ENCODE data around the gene PPP1R14B.
A peak's percentile ranks its signal among the peaks of the same experiment; 100 is the strongest.

PPP1R14B gene

DNA sequence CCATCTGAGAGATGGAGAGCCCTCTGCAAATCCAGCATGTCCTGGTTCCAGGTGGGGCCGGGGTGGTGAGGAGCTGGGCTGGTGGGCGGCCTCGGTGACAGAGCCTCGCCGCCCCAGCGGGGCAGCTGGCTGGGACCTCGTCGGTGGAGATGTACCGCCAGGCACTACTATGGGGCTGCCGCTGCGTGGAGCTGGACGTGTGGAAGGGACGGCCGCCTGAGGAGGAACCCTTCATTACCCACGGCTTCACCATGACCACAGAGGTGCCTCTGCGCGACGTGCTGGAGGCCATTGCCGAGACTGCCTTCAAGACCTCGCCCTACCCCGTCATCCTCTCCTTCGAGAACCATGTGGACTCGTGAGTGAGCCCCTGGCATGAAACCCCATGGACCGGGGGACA, 11.6 kb upstream of the PPP1R14B start:
- Mint-ChIP-seq H3K4me1 (ENCODE audit: low read depth) (peaks cover 7% of the 10 kb centered on the region), H3K9me3 (ENCODE audit: low read depth) (no peaks in the 10 kb centered on the region), H3K36me3 (peaks cover 5% of the 10 kb centered on the region), H3K27me3 (no peaks in the 10 kb centered on the region), H3K4me3 (no peak overlapping the region), H3K27ac (no peak overlapping the region)

DNA sequence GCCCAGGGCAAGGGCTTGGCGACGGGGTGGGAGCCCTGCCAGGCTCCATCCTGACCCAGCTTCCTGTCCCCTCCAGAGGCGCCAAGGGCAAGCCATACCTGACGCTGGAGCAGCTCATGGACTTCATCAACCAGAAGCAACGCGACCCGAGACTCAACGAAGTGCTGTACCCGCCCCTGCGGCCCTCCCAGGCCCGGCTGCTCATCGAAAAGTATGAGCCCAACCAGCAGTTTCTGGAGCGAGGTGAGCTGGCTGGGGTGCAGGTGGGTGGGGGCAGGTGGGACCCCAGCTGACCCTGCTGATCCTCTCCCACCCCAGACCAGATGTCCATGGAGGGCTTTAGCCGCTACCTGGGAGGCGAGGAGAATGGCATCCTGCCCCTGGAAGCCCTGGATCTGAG, 9.6 kb upstream of the PPP1R14B start:
- Mint-ChIP-seq H3K4me3 (no peak overlapping the region), H3K36me3 (peaks cover 5% of the 10 kb centered on the region), H3K27ac (no peak overlapping the region), H3K9me3 (ENCODE audit: low read depth) (no peaks in the 10 kb centered on the region), H3K27me3 (no peaks in the 10 kb centered on the region), H3K4me1 (ENCODE audit: low read depth) (peaks cover 14% of the 10 kb centered on the region)

DNA sequence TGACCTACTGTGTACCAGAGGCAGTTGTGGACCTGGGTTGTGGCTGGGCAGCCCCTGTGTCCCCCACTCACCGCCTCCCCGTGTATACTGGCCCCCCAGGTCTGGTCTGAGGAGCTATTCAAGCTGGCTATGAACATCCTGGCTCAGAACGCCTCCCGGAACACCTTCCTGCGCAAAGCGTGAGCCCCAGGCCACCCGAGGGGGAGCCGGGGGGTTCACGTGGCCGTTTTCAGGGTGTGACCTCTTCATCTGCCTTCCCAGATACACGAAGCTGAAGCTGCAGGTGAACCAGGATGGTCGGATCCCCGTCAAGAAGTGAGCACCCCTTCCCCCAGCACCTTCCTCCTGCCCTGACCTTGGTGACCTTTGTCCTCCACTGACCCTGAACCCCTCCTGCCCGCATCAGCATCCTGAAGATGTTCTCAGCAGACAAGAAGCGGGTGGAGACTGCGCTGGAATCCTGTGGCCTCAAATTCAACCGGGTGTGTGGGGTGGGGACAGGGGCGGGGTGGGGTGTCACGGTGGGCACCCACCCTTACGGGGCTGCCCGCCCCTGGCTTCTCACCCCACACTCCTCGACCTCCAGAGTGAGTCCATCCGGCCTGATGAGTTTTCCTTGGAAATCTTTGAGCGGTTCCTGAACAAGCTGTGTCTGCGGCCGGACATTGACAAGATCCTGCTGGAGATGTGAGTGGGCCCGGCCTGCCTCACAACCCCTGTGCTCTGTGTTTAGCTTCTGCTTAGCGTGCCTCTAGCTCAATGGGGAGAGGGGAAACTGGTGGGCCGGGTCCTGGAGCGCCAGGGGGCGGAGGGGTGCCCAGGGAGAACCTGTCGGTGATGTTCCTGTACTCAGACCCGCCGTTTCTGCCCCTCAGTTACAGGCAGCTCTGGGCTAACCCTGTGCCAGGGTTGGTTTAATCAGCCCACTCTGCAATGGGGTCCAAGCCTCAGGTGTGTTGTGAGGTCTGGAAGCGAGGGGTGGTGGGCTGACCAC, 8.7 kb upstream of the PPP1R14B start:
- Mint-ChIP-seq H3K27ac (no peak overlapping the region), H3K27me3 (no peaks in the 10 kb centered on the region), H3K9me3 (ENCODE audit: low read depth) (no peaks in the 10 kb centered on the region), H3K36me3 (peaks cover 5% of the 10 kb centered on the region), H3K4me1 (ENCODE audit: low read depth) (peaks cover 16% of the 10 kb centered on the region), H3K4me3 (no peak overlapping the region)

DNA sequence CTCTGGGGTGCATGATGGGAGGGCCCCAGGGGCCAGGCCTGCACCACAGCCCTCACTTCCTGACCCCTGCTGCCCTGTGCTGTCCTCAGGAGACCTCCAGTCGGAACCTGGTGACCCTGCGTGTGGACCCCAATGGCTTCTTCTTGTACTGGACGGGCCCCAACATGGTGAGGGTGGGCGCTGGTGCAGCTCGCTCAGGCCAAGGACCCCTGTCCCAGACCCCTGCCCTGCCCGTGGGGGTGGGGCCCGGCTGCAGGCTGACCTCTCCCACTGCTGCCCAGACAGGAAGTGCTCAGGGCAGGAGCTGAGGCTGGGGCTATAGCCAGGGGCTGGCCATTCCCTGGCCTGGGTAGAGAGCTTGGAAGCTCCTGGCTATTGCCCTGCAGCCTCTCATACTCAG, 7.6 kb upstream of the PPP1R14B start:
- H3K27ac Mint-ChIP-seq, result no peak overlapping the region
- no peaks in the 10 kb centered on the region for H3K27me3 Mint-ChIP-seq
- peaks cover 12% of the 10 kb centered on the region for H3K4me1 Mint-ChIP-seq (ENCODE audit: low read depth)
- H3K4me3 Mint-ChIP-seq, result no peak overlapping the region
- H3K9me3 Mint-ChIP-seq (ENCODE audit: low read depth), result no peaks in the 10 kb centered on the region
- H3K36me3 Mint-ChIP-seq, result peaks cover 1% of the 10 kb centered on the region

DNA sequence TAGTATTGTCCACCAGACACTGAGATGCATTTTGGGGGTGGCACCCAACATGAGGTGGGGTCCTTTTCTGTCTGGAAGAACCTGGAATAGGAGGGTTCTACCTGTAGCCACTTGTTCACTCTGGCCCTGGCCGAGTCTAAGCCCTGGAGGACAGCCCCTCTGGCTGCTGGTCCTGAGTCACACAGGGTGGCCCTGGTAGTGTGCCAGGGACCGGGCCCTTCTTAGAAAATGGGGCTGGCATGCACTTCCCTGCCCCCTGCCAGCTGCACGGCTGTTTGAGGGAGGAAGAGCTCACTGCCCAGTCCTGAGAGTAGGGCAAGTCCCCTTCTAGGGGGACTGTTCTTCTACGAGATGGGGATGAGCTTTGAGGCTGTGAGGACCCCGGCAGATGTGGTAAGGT, 6.7 kb upstream of the PPP1R14B start:
- Mint-ChIP-seq H3K27me3 (no peaks in the 10 kb centered on the region), H3K27ac (no peak overlapping the region), H3K4me1 (ENCODE audit: low read depth) (peaks cover 12% of the 10 kb centered on the region), H3K36me3 (no peaks in the 10 kb centered on the region), H3K4me3 (peak overlapping the region; percentile 32), H3K9me3 (ENCODE audit: low read depth) (no peaks in the 10 kb centered on the region)

DNA sequence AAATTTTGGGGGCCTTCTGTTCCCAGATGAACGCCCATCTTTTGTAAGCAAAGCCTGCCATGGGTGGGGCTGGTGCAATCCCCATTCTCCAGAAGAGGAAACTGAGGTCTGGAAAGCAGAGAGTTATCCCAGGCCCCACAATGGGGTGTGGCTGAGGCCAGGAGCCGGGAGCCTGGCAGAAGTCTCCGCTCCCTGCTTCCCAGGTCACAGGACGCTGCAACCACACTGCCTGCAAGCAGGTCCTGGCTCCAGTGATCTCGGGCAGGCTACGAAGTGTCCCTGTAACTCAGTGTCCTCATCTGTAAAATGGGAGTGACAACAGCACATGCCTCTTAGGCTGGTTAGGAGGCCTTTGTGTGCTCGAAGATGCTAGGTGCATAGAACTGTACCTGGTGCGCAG, 6.3 kb upstream of the PPP1R14B start:
- H3K27ac Mint-ChIP-seq, result no peak overlapping the region
- H3K4me3 Mint-ChIP-seq, result peak overlapping the region; percentile 32
- peaks cover 12% of the 10 kb centered on the region for H3K4me1 Mint-ChIP-seq (ENCODE audit: low read depth)
- H3K9me3 Mint-ChIP-seq (ENCODE audit: low read depth), result no peaks in the 10 kb centered on the region
- H3K36me3 Mint-ChIP-seq, result no peaks in the 10 kb centered on the region
- no peaks in the 10 kb centered on the region for H3K27me3 Mint-ChIP-seq

DNA sequence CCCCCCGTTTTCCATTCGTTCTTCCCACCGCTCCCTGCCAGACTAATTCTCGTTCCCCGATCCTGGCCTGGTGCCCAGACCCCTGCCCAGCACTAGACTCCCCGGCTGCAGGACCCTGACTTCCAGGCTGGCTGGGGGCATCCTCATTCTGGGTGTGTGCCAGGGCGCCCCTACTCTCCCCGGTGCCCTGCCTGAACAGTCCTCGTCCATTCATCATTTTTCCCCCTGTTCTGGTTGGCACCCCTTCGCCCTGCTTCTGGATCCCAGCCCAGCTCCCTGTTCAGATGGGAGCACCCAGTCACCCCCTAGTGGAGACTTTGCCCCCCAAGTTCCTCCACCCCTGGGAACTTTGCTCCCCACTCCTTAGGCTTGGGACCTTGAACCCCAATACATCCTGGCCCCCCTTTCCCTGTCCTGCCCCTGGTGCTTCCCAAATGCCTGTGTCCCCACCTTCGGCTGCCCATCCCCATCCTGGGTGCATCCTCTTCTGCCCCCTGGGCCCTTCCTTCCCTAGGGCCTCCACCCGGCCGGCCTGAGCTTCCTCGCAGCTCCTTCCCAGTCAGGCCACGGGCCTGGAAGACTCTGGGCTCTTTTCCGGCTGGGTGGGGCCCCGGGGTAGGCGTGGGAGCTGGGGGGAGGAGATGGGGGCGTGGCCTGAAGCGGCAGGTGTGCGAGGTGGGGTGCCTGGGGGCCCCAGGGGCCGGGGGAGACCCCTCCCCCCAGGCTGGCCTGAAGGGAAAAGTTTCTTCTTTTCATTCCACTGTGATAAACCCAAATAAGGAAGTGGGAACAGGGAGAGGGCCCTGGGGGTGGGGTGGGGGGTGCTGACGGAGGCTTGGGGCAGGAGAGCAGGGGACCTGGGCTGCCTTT, 5.5 kb upstream of the PPP1R14B start:
- Mint-ChIP-seq H3K4me3 (peak overlapping the region; percentile 89), H3K9me3 (ENCODE audit: low read depth) (no peaks in the 10 kb centered on the region), H3K27ac (peak overlapping the region; percentile 41), H3K4me1 (ENCODE audit: low read depth) (peaks cover 15% of the 10 kb centered on the region), H3K36me3 (no peaks in the 10 kb centered on the region), H3K27me3 (no peaks in the 10 kb centered on the region)

DNA sequence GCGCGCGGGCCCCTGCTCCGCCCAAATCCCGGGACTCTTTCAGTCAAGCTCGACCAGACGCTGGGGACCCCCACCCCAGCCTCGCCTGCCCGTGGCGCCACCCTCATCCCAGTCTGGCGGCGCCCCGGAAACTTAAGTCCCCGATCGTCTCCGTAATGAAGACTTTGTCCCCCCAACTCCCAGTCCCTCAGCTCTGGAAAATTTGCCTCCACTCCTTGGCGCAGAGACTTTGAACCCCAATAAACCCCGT, 4.9 kb upstream of the PPP1R14B start:
- Mint-ChIP-seq H3K4me3 (peak overlapping the region; percentile 89), H3K36me3 (no peaks in the 10 kb centered on the region), H3K27ac (peak overlapping the region; percentile 41), H3K4me1 (ENCODE audit: low read depth) (peaks cover 15% of the 10 kb centered on the region), H3K9me3 (ENCODE audit: low read depth) (no peaks in the 10 kb centered on the region), H3K27me3 (no peaks in the 10 kb centered on the region)

DNA sequence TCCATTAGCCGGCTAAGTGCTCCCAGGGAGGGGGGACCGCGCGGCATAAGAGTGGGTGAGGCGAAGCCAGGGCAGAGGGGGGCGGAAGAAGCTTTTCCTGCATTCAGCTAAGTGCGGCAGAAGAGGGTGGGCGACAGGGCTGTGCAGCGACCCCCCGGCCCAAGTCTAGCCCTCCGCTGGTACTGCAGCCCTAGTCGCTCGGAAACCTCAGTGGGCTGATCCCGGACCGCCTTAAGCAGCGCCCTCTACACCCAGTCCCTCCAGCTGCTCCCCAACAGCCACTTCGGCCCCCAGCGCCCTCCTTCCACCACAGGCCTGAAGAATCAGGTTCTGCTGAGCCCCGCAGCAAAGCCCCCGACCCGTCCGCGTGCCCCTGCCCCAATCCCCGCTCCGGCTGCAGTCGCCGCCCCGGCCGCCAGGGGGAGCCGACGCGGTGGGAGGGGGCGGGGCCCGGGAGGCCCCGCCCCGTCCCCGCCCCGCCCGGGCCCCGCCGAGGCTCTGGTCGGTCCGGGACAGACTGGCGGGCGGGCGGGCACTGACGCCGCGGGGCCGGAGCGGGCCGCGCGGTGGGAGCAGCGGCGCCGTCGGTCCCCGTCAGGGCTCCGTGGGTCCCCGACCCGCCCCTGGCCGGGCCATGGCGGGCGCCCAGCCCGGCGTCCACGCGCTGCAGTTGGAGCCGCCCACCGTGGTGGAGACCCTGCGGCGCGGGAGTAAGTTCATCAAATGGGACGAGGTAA, 4.4 kb upstream of the PPP1R14B start, which contains the start of gene PLCB3:
Gene PLCB3, plus strand, starts transcription at position 515 of the 737 bp plus-strand sequence. Its CDS starts 120 bp downstream, at position 635.
- Mint-ChIP-seq H3K36me3 (no peaks in the 10 kb centered on the region), H3K9me3 (ENCODE audit: low read depth) (no peaks in the 10 kb centered on the region), H3K27ac (peak within 1 kb of the TSS; percentile 41), H3K4me3 (peak within 1 kb of the TSS; percentile 89), H3K4me1 (ENCODE audit: low read depth) (peaks cover 15% of the 10 kb centered on the region), H3K27me3 (no peaks in the 10 kb centered on the region)

DNA sequence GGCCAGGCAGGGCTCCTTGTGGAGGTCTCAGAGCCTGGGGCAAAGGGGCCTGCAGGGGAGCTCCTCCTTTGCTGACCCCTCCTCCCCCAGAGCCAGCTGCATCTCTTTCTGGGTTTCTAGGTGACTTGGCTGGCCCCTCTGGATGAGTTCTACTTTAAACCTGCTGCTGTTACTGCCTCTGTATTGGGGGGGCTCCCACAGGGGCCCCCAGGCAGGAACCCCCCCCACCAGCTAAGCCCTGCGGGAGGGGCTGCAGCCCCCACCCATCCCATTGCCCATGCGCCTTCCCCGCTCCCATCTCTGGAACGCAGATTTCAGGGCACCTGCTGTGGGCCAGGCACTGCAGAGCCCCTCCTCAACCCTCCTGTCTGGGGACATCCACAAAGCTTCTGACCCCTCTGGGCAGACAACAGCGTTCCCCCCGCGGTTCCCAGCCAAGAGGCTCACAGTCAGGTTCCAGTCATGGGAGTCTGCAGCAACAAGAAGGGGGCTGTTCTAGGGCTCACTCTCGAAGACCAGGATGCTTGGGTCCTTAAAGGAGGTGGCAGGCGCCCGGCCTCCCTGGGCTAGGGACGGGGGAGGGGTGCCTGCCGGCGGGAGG, 3.8 kb upstream of the PPP1R14B start:
- H3K27me3 Mint-ChIP-seq, result no peaks in the 10 kb centered on the region
- H3K4me3 Mint-ChIP-seq, result peak overlapping the region; percentile 82
- H3K27ac Mint-ChIP-seq, result no peak overlapping the region
- H3K36me3 Mint-ChIP-seq, result no peaks in the 10 kb centered on the region
- H3K9me3 Mint-ChIP-seq (ENCODE audit: low read depth), result no peaks in the 10 kb centered on the region
- H3K4me1 Mint-ChIP-seq (ENCODE audit: low read depth), result peaks cover 15% of the 10 kb centered on the region

DNA sequence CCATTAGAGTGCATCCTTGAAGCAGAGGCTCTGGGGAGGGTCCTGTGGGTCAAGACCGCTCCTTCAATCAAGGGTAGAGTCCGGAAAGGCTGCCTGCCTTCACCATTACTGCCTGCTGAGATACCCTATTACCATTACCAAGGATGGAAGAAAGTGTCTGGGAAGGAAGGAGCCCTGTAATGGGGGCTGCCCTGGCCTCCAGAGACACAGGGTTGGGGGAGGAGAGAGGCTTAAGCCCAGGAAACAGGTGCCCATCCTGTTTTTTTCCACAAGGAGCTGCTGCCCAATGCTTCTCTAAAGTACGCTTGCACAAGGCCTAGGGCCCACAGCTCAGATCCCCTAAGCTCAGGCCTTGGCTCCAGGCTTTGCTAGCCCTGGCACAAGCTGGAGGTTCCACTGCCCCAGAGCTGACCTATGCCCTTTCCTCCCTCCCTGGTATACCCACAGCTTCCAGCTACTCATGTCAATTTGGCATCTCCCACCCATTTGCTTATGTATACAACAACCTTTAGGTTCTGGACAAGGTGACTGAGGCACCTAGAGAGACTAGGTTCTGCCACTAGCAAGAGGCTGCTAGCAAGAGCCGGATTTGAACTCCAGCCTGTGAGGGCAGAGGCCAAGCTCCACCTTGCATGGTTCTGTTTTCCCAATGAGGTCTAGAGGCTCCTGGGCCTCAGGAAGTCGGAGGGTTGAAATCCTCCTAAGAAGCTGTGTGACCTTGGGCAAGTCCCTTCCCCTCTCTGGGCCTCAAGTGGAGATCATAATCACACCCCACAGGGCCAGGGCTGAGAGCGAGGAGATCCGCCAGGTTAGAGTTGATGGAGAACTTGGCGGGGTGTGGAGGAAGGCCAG, 3.0 kb upstream of the PPP1R14B start:
- H3K4me1 Mint-ChIP-seq (ENCODE audit: low read depth), result peaks cover 15% of the 10 kb centered on the region
- H3K27me3 Mint-ChIP-seq, result no peaks in the 10 kb centered on the region
- peak overlapping the region; percentile 22 for H3K27ac Mint-ChIP-seq
- peak overlapping the region; percentile 58 for H3K4me3 Mint-ChIP-seq
- no peaks in the 10 kb centered on the region for H3K9me3 Mint-ChIP-seq (ENCODE audit: low read depth)
- H3K36me3 Mint-ChIP-seq, result no peaks in the 10 kb centered on the region

DNA sequence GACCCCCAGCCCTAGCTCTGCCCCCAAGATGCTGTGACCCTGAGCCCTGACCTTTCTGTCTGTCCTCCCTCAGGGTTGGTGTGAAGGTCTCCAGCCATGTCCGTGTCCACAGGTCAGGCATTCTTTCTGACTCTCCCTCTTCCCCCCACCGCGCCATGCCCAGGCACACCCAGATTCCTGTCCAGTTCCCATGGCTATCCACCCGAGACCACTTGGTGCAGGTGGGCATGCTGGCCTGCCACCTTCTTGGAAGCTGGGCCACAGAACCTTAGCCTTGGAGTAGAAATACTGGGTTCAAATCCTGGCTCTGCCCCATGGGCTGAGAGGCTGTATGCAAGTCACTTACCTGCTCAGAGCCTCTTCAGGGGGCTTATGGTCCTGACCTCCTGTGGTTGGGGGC, 2.3 kb upstream of the PPP1R14B start:
- H3K36me3 Mint-ChIP-seq, result no peaks in the 10 kb centered on the region
- no peak overlapping the region for H3K4me3 Mint-ChIP-seq
- H3K9me3 Mint-ChIP-seq (ENCODE audit: low read depth), result no peaks in the 10 kb centered on the region
- no peak overlapping the region for H3K27ac Mint-ChIP-seq
- peaks cover 15% of the 10 kb centered on the region for H3K4me1 Mint-ChIP-seq (ENCODE audit: low read depth)
- no peaks in the 10 kb centered on the region for H3K27me3 Mint-ChIP-seq

DNA sequence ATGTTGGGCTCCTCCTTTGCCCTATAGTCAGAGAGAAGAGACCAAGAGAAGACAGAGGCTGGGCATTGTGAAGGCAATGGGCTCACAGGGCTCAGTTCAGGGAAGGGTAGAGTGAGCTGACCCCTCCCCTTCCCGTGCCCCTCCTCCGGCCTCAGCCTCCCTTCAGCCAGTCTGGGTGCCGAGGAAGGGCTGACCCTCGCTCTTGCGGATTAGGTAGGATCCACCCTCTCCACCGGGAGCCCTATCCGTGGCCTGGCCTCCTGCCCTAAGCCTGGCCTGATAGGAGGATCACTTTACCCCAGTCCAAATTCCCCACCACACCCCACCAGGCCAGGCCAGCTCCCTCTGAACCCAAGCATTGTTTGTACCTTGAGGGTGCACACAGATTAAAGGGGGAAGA, 1.8 kb upstream of the PPP1R14B start:
- Mint-ChIP-seq H3K9me3 (ENCODE audit: low read depth) (no peaks in the 10 kb centered on the region), H3K27me3 (no peaks in the 10 kb centered on the region), H3K4me1 (ENCODE audit: low read depth) (peaks cover 18% of the 10 kb centered on the region), H3K36me3 (no peaks in the 10 kb centered on the region), H3K27ac (no peak overlapping the region), H3K4me3 (no peak overlapping the region)

Data from activated naive CD8-positive, alpha-beta T cell (primary cell).